Activated T-cell treated with anti-CD3 and anti-CD28 coated beads, Interleukin-2, amount 50 U/mL, for 1 hour (primary cell): ENCODE results near the gene PRUNE2.
"Not testable (repeated sequence)": the region's sequence is repeated elsewhere in the genome, so short reads cannot be mapped to it uniquely, and the experiment has no call there.

Experiments used
- DNase-seq: peaks from one replicate; pipeline ENCODE4 v3.0.0-alpha.2; 2020

Gene PRUNE2

DNA sequence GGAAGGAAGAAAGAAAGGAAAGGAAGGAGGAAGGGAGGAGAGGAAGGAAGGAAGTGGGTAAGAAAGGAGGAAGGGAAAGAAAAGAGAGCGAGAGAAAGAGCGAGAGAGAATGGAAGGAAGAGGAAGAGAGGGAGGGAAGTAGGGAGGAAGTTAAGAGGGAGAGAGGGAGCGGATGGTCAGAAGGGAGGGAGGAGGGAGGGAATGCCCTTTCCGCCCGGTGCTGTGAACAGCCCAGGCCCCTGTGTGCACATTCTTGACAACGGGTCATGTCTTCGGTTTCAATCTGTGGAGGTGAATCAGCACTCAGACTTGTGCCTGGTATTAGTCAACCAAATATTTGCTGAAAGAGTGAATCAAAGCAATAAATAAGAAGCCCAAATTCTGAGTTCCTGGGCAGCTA is 39.2 kb downstream of the PRUNE2 start:
- no peak for DNase-seq

GRCh38 chr9:76863832-76864231 is 42.1 kb downstream of the PRUNE2 start:
- no peak for DNase-seq

- no peak for DNase-seq
These were observed 46.1 kb downstream of the PRUNE2 start for GRCh38 chr9:76859860-76860259.

- DNase-seq = not testable (repeated sequence)
These were observed 47.7 kb downstream of the PRUNE2 start for GRCh38 chr9:76858248-76858647.

DNA sequence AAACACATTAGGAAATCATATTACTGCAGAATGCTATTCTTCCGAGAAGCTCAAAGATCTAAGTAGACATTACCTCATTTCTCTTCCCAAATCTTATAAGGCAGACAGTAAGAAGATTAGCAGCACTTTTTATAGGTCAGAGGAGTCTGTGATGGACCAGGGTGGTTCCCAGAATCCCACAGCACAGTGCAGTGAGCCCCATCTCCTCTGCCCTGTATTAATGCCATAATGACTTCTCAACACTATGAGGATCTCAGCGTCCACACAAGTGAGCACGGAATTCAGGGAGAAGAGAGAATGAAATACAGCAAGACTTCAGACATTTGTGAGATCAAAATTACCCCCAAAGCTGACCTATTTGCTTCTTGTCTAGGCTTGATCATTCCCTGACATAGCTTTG is 49.9 kb downstream of the PRUNE2 start:
- DNase-seq = no peak

GRCh38 chr9:76855015-76855414 is 50.9 kb downstream of the PRUNE2 start:
- DNase-seq = no peak

- DNase-seq = no peak
These were observed 53.9 kb downstream of the PRUNE2 start for GRCh38 chr9:76852026-76852425.

- no peak for DNase-seq
These were observed 59.6 kb downstream of the PRUNE2 start for GRCh38 chr9:76846297-76846696.

- DNase-seq = no peak
These were observed 60.7 kb downstream of the PRUNE2 start for GRCh38 chr9:76845254-76845653.

GRCh38 chr9:76835571-76836283 is 70.2 kb downstream of the PRUNE2 start:
- no peak for DNase-seq

DNA sequence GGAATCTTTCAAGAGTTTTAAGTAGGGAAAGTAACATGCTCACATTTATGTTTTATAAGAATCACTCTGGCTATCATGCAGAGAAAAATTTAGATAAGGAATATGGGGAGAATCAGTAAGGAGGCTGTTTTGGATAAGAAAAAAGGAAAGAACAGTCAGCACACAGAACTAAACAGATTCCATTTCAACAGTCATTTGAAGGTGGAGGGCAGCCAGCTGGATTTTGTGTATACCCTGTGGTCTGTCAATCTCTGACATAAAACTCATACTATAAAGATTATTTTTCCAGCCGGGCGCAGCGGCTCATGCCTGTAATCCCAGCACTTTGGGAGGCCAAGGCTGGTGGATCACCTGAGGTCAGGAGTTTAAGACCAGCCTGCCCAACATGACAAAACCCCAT is 77.5 kb downstream of the PRUNE2 start:
- DNase-seq = no peak

- DNase-seq = no peak
These were observed 78.4 kb downstream of the PRUNE2 start for GRCh38 chr9:76827296-76828080.

DNA sequence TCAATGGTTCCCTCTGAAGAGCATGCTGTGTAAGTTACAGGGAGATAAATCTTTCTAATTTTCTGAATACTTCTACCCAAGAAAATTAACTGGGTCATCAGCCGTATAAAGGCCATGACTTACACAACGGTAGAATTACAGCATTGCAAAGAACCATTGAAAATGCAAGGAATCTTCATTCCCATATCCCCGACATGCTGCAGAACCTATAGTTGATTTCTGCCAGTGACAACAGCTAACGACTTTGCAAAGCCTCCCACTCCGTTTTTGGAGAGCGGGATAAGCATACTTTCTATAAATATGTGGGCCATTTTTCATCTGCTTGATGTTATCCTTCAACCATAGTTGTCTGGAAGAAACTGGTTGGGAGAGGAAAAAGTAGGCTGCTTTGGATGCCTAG is 85.5 kb downstream of the PRUNE2 start:
- DNase-seq = no peak

- no peak for DNase-seq
These were observed 87.6 kb downstream of the PRUNE2 start for GRCh38 chr9:76818271-76818670.

DNA sequence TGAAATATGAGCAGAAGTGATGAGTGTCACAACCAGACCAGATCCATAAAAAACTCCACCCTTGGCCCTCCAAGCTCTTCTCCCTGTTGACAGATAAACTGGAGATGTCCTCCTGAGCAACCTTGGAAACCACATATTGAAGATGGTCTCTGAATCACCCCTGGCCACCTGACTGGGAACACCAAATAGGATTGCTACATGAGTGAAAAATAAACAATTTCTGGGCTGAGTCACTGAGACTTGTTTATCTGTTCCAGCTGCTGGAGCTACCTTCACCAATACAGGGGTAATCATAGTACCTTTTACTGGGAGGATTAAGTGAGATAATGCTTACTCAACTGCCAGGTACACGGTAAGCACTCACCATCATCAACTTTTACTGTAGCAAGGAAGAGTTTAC is 88.4 kb downstream of the PRUNE2 start:
- DNase-seq = no peak

DNA sequence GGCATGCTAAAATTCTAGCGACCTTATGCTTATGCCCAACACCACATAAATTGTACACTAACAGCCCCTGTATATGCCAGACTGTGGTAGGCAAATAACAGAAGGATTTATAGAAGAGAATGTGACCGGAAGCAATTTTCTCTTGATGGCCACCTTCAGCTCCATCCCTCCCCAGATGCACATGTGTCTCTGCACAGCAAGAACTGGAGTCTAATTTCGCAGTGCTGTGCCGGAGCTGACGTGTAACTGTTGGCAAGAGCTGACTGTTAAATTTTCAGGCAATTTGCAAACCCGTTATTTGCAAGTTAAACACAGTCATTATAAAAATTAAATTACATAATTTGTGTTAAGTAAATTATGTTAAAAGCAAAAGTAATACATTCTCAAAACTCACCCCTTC is 93.3 kb downstream of the PRUNE2 start:
- no peak for DNase-seq

GRCh38 chr9:76810377-76810957 is 95.4 kb downstream of the PRUNE2 start:
- no peak for DNase-seq

DNA sequence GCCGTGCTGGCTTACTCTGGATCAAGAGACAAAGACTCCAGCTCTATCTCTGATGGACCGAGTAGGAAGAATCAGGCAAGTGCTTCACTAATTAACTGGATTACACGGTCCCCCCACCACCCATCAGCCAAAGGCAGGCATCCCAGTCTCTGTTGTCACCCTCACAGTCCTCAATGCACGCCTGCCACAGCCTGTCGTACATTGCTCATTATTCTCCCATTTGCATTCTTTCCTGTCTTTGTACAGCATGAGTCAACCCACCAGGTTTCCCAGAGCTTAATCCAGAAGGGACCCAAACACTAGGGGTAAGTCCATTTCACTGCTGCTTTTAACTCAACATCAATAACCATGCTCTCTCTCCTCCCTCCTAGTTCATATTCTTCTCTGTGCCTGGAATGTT is 97.3 kb downstream of the PRUNE2 start:
- DNase-seq = no peak

- no peak for DNase-seq
These were observed 102.2 kb downstream of the PRUNE2 start for GRCh38 chr9:76803762-76804161.

DNA sequence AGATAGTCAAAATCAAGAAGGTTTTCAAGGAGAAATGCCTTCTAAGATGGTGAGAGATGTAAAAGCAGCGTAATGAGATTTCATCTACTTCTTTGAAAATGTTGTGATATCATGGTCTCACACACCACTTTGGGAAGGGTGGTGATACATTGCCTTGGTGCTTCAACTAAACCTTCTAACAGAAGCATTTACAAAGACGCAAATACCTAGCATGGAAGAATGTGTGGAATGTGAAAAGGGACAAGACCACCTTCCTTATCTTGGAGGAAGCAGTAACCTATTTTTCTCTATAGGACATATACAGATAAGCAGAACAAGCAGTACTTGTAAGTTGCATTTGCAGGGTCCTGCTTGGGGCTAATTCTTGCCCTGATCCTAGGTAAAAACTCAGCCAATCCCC is 102.8 kb downstream of the PRUNE2 start:
- DNase-seq = no peak

- no peak for DNase-seq
These were observed 105.0 kb downstream of the PRUNE2 start for GRCh38 chr9:76800901-76801300.

DNA sequence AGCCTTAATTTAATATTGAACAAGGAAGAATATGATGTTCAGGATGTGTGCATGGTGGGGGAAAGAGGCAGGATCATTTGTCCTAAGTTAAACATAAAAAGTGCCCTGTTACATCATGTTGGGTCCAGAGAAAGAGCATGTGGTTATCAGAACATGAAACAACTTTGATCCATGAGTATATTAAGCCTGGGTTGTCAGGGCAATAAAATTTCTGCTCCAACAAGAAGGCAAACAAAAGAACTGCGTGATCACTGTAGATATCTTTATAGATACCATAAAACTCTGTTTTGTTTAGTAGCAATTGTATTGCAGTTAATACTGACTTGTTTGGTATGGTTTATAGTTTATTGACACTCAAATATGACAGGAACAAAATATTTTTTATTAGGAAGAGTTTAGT is 106.4 kb downstream of the PRUNE2 start:
- no peak for DNase-seq

- no peak for DNase-seq
These were observed 107.4 kb downstream of the PRUNE2 start for GRCh38 chr9:76798527-76798926.

DNA sequence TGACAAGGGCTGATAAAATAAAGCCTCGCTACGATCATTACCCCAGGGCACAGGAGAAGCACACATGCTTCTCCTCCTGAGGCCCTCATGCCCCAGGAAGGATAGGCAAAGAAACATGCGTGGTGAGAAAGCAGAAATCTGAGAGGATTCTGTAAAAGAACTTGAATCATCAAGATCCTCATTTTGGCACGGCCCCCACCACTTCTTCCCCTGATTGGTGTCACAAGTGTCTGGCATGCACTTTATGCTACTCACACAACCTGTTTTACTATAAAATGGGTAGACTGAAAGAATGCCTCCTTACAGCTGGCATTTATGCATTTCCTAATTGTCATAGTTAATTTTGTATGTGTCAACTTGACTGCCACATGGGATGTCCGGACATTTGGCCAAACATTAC is 109.6 kb downstream of the PRUNE2 start:
- no peak for DNase-seq
